Epidermal melanocyte (primary cell): Measurements from ENCODE around the gene TMEM267.
"Not testable (repeated sequence)": the region's sequence is repeated elsewhere in the genome, so short reads cannot be mapped to it uniquely, and the experiment has no call there.

Experiments used
- DNase-seq: peaks from one replicate; pipeline ENCODE4 v3.0.0; 2011; ENCODE audit warnings: low spot score; ENCODE audit not compliant: insufficient read length

The TMEM267 gene, protein sequence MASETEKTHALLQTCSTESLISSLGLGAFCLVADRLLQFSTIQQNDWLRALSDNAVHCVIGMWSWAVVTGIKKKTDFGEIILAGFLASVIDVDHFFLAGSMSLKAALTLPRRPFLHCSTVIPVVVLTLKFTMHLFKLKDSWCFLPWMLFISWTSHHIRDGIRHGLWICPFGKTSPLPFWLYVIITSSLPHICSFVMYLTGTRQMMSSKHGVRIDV

DNA sequence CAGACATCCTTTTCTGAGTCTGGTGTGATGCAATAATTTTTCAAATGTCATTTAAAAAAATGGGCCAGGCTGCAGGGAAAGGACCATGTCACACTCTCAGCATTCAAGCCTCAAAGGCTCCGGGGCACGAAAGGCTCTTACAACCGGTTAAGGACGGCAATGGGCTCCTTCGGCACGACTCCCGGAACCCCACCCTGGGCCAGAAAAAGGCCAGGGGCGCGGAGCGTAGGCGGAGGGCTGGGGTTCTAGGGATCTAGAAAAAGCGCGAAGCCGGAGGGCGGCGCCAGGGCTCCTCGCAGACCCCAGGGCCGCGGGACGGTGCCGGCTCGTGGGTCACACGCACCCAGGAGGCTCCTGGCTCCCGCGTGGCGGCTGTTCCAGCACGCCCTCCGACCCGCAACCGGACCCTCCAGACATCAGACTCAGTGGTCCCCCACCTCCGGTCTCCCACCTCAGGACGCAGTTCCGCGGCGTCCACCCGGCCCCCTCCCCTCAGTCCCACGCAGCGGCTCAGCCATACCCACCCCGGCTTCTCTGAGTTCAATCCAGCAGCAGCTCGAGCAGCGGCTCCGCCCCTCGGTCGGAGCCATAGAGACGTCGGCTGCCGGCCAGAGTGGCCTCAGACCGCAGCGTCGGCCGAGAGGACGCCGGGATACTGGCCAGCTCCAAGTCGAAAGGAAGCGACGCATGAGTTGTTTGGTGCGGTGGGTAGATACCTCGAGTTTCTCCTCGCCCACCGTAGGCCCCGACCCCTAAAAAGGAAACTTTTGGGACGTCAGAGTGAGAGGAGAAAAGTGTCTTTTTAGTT lies at the start of gene TMEM267:
Gene TMEM267 (minus strand): TSS at position 568 of the 808 bp plus-strand sequence. CDS start 29,896 bp downstream, outside the sequence.
- DNase-seq = peak; percentile 65

DNA sequence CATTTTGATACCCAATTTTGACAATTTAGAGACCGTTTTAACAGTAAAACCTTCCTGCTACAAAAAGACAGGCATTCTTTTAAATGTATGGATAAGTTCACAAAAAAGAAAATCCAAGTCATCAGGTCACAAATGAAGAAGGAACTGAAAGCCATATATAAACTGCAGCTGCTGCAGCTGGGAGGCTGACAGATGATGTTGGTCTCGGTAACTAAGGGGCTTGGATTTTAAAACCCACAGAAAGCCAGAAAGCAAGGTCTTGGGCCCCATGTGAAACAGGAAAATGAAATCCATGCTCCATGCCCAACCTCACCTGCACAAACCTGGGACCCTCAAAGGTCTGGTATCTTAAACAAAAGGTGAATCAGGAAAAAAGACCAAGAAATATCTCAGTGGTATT lies 47.0 kb upstream of the TMEM267 start:
- DNase-seq = no peak

GRCh38 chr5:43523662-43524072 lies 40.0 kb upstream of the TMEM267 start:
- no peak for DNase-seq

DNA sequence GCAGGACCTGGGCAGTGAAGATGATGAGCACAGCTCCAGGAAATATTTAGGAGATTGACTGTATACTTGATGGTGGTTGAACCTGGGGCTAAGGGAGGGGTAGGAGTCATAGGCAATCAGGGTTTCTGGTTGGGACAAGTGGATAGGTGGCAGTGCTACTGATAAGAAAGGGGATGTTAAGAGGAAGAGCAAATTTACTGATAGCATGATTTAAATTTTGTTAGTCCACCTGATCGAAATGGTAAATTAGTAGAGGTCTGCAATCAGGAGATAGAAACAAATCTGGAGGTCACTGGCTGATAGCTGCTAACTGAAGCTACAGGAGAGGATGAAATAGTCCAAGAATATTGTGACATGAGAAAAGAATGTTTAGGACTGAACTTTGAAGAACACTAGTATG lies 37.0 kb upstream of the TMEM267 start:
- DNase-seq = no peak

DNA sequence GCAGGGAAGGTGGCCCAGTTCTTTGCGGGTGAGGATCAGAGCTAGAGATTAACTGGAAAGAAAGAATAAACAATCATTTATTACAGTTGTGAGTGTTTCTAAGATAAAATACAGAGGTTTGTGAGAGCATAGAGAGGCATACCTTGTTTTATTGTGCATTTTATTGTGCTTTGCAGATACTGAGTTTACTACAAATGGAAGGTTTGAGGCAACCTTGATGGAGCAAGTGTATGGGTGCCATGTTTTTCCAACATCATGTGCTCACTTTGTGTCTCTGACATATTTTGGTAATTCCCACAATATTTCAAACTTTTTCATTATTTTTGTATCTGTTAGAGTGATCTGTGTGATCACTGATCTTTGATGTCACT lies 32.0 kb upstream of the TMEM267 start:
- no peak for DNase-seq

GRCh38 chr5:43514816-43515677 lies 31.4 kb upstream of the TMEM267 start, which contains the start of gene C5orf34:
C5orf34 (minus strand) TSS chr5:43515148; CDS start chr5:43509339, 5,809 bp downstream.
- DNase-seq = peak; percentile 100

DNA sequence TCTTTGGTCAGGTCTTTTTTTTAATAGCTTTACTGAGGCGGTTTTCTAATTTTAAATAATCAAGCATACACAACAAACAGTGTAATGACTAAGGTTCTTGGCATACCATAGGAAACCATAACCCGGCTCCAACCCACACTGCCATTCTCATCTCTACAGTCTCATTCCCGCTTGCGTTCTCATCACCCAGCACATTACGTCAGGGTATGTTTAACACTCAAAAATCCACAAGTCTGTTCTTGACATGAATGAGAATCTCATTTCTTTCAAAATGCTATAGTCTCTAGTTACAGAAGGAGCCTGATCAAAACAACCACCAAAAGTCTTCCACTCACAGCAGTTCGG lies 30.8 kb upstream of the TMEM267 start:
- DNase-seq = peak; percentile 64

DNA sequence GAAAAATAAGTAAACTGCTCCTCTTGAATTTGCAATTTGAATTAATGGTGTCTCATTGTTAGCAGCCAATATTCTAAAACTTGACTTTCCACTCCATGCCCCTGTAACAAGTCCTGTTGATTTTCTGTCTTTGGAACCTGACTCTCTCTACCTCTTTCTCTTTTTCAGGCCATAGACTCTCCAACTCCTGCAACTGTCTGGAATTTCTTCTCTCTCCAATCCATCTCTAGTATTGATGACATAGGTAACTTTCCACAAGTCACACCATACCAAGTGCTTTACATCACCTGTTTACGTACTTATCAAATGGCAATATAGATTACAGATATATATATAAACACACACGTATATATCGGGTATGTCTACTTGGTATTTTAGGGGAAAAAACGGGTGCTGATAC lies 30.4 kb upstream of the TMEM267 start:
- DNase-seq = no peak

DNA sequence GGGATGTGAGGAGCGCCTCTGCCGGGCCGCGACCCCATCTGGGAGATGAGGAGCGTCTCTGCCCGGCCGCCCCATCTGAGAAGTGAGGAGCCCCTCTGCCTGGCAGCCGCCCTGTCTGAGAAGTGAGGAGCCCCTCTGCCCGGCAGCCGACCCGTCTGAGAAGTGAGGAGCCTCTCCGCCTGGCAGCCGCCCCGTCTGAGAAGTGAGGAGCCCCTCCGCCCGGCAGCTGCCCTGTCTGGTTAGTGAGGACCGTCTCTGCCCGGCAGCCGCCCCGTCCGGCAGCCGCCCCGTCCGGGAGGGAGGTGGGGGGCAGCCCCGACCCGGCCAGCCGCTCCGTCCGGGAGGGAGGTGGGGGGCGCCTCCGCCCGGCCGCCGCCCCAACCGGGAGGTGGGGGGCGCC lies 27.4 kb upstream of the TMEM267 start:
- not testable (repeated sequence) for DNase-seq

GRCh38 chr5:43498581-43498980 lies 14.9 kb upstream of the TMEM267 start:
- DNase-seq = no peak

- no peak for DNase-seq
These were observed 13.8 kb upstream of the TMEM267 start for GRCh38 chr5:43497311-43498104.

GRCh38 chr5:43491326-43491725 lies 7.7 kb upstream of the TMEM267 start:
- no peak for DNase-seq

- DNase-seq = no peak
These were observed 2.7 kb upstream of the TMEM267 start for GRCh38 chr5:43486353-43486752.

DNA sequence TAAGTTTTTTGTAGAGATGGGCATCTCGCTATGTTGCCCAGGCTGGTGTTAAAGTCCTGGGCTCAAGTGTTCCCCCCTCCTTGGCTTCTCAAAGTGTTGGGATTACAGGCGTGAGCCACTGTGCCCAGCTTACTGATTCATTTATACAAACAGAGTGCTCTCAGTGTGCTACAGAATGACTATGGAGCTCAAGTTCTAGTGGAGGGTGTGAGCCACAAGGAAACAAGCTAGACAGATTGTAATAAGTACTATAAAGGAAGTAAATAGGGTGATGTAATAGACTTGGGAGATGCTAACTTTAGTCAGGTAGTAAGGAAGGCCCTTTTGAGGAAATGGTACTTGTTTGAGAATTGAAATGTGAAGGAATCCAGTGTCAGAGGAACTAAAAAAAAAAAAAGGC lies 1.7 kb upstream of the TMEM267 start:
- DNase-seq = no peak

DNA sequence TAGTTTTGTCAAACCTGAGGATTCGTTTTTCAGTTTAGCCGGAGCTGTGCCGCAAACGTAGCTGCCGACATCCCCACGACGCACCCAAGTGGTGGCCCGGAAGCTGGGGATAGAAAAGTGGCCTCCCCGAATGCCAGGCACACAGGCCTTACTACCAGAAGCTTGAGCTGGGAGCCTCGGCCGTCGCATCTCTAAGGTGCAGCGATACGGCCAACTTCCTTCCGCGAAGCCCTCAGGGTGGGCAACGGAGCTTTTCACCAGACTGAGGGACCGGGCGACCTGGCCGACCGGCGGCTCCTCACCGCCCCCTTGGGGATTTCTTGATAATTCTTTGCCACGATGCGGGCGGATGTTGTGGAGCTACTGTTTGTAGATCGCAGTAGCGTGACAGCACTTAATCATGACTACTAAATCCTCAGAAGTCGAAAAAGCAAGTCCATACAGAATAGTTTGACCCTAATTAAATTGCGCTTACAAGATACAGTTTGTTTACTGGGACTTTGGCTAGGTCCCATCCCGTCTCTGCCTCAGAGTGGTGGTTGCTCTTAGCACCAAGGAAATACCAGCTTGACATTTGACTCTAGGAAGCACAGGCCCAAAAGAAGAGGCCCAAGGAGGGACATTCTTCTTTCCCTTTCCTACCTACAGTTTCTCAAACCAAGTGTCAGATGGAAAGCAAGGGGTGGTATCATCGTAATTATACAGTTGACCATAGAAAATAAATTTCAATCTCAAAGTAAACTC lies 613 bp upstream of the TMEM267 start:
- DNase-seq = peak; percentile 70

DNA sequence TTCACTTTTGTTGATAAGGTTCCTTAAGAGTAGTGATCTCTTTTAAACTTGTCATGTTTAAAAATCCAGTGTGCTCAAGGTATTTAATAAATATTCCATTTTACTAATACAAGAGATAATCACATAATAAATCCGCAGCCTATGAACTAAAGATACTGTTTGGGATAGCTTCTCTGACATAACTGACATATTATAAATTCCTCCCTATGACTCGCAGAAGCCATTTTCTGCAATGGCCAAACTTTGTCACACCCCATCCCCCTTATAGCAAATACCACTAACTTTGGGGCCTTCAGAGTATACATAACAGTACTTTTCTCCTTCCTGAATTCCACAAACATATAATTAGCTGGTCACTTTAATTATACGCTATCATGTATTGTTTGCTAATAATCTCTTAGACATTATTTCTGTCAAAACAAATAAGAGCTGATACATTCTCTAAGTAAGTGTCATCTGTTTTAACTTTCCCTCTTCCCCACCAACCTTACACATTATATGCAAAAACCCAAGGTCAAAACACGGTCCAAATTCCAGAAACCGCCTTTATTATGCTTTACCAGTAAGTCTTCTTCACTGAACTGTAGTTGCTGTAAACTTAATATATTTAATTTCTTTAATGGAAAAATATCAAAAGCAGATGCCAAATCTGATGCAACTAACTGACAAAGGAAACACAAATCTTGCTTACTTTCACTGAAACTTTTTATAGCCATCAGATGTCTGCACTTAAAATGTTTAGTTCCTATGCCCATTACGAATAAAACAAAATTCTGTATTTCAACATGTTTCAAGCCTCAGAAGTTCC lies 971 bp downstream of the TMEM267 start:
- peak; percentile 20 for DNase-seq

DNA sequence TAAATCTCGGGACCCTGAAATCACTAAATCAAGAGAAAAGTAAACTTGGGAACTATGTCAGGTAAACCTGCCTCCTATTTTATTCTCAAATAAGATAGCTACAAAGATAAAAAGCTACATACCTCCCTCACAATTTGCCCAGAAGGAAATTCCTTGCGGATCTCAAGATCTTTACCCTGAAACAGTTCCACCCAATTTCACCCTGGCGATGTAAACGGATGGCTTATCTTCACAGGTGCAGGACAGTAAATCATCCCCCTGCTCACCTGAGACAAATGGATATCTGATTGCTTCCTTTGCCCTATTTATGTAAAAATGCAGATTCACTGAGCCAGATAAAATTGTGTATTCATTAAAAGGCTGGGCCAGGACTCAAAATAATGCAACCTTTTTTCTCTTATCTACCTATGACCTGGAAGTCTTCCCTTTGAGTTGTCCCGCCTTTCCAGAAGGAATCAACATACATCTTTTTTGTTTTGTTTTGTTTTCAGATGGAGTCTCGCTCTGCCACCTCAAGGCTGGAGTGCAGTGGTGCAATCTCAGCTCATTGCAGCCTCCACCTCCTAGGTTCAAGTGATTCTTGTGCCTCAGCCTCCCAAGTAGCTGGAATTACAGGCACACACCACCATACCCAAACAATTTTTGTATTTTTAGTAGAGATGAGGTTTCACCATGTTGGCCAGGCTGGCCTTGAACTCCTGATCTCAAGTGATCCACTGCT lies 13.8 kb downstream of the TMEM267 start:
- no peak for DNase-seq

- DNase-seq = no peak
These were observed 16.6 kb downstream of the TMEM267 start for GRCh38 chr5:43467100-43467499.

DNA sequence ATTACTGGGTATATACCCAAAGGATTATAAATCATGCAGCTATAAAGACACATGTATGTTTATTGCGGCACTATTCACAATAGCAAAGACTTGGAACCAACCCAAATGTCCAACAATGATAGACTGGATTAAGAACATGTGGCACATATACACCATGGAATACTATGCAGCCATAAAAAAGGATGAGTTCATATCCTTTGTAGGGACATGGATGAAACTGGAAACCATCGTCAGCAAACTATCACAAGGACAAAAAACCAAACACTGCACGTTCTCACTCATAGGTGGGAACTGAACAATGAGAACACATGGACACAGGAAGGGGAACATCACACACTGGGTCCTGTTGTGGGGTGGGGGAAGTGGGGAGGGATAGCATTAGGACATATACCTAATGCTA lies 18.2 kb downstream of the TMEM267 start:
- DNase-seq = not testable (repeated sequence)
